Osteocyte (in vitro differentiated cells): Measurements from ENCODE around the gene MVK. TPM values are rescaled to one million over a fixed set of nuclear protein-coding genes. Genes with fewer than 3 reads are reported as not detected.

ENCODE experiments used
- DNase-seq: peaks from one replicate; pipeline ENCODE4 v3.0.0; 2021; ENCODE audit warnings: mixed read lengths; ENCODE audit not compliant: unreplicated experiment; ENCODE audit errors: extremely low spot score
- H3K27ac Mint-ChIP-seq: one replicate; pipeline ENCODE4 v1.8.0; 2021; ENCODE audit warnings: mild to moderate bottlenecking, mixed read lengths; ENCODE audit not compliant: unreplicated experiment
- H3K27me3 Mint-ChIP-seq: one replicate; pipeline ENCODE4 v1.8.0; 2021; ENCODE audit warnings: mixed read lengths; ENCODE audit not compliant: unreplicated experiment
- H3K36me3 Mint-ChIP-seq: one replicate; pipeline ENCODE4 v1.8.0; 2021; ENCODE audit warnings: mixed read lengths; ENCODE audit not compliant: unreplicated experiment
- H3K4me1 Mint-ChIP-seq: one replicate; pipeline ENCODE4 v1.8.0; 2021; ENCODE audit warnings: mixed read lengths; ENCODE audit not compliant: unreplicated experiment
- H3K4me3 Mint-ChIP-seq: one replicate; pipeline ENCODE4 v1.8.0; 2021; ENCODE audit warnings: mild to moderate bottlenecking, moderate library complexity, mixed read lengths; ENCODE audit not compliant: unreplicated experiment
- H3K9me3 Mint-ChIP-seq: one replicate; pipeline ENCODE4 v1.8.0; 2021; ENCODE audit warnings: mixed read lengths; ENCODE audit not compliant: unreplicated experiment
- total RNA-seq: library from RNA; stranded (reverse); gene quantifications from 2 replicates; pipeline ENCODE4 v1.2.1, GENCODE V29; 2021
- TF ChIP-seq, protein P1 (sequence below): fragments of 200-600 bp; sonication (generic); IDR thresholded peaks from 2 replicates; pipeline ENCODE4 v1.5.0; 2021; ENCODE audit warnings: antibody characterized with exemption, mild to moderate bottlenecking, moderate library complexity

The MVK gene
- total RNA-seq, 1 donor from 2014 or later, result 13.0 TPM

DNA sequence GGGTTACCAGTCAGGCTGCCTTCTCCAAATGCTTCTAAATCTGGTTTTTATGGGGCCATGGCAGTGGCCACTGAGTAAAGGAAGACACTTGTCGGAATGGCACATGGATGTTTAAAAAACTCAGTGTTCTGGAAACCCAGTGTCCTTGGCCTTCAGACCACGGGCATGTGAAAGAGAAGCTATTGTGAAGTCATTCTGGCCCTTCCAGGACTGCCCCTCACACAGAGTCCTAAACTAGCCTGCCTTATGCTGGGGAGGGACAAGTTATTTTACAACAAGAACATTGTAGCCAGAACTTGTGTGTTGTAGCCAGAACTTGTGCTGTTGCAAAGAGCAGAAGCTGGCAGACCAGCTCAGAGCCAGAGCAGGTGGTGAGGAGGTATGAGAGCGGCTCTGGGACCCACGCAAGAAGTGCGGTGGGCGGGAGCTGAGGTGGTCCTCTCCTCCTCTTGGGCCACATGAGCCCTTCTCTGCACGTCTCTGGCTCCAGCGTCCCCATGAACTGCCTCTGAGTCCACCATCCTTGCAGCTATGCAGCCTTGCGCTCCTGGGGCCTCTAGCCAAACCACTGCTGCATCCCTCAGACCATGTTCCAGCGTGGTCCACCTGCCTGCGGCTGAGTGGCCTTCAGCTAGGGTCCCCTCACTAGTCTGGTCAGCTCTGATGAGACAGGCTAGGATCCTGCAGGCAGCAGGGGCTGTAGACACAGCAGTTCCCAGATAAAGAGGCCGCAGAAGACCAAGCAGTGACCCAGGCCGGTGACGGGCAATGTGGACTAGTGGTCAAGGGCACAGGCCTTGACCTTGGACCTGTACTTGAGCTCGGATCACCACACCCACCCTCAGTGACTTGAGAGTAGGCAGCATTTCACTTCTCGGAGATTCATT lies 32.8 kb upstream of the MVK start:
- H3K36me3 Mint-ChIP-seq, result peaks cover 5% of the 10 kb centered on the region

DNA sequence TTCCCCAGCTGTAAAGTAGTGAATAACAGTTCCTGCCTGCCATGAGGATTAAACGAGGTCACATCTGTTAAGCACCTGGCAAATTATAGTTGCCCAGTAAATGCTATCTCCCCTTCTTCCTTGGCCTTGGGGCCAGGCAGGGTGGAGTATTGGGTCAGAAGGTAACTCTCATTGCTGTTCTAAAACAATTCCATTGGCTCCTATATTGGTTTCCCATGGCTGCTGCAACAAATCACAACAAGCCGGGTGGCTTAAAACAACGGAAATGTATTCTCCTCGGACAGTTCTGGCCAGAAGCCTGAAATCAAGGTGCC lies 32.2 kb upstream of the MVK start:
- H3K36me3 Mint-ChIP-seq, result peaks cover 3% of the 10 kb centered on the region
- DNase-seq, result no peak
- no peaks in the 10 kb centered on the region for H3K9me3 Mint-ChIP-seq
- TF ChIP-seq, protein P1, sequence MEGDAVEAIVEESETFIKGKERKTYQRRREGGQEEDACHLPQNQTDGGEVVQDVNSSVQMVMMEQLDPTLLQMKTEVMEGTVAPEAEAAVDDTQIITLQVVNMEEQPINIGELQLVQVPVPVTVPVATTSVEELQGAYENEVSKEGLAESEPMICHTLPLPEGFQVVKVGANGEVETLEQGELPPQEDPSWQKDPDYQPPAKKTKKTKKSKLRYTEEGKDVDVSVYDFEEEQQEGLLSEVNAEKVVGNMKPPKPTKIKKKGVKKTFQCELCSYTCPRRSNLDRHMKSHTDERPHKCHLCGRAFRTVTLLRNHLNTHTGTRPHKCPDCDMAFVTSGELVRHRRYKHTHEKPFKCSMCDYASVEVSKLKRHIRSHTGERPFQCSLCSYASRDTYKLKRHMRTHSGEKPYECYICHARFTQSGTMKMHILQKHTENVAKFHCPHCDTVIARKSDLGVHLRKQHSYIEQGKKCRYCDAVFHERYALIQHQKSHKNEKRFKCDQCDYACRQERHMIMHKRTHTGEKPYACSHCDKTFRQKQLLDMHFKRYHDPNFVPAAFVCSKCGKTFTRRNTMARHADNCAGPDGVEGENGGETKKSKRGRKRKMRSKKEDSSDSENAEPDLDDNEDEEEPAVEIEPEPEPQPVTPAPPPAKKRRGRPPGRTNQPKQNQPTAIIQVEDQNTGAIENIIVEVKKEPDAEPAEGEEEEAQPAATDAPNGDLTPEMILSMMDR, result no peak
- no peak overlapping the region for H3K4me3 Mint-ChIP-seq
- no peaks in the 10 kb centered on the region for H3K27me3 Mint-ChIP-seq
- H3K4me1 Mint-ChIP-seq, result peaks cover 40% of the 10 kb centered on the region
- no peak overlapping the region for H3K27ac Mint-ChIP-seq

More for the DNA sequence above, 32.8 kb upstream of the MVK start:
- DNase-seq, result no peak
- Mint-ChIP-seq H3K27ac (no peak overlapping the region), H3K27me3 (no peaks in the 10 kb centered on the region), H3K4me1 (peaks cover 37% of the 10 kb centered on the region), H3K9me3 (no peaks in the 10 kb centered on the region), H3K4me3 (no peak overlapping the region)
- TF ChIP-seq, protein P1, result no peak

DNA sequence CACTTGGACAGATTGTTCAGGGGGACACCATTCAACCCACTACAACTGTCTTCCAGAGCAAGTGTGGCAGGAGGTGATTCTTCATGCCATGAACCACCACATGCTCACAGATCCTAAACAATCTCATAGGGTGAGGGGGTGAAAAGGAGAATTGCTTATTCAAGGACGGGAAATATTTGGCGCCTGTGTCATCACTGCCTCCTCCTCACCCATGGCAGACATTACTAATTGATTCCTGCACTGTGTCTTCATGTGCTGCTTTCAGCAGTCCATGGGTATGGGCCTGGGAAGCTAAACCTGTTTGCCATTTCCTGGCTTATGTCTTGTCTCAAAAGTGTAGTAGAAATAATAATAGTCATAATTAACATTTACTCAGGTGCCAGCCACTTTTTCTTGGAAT lies 31.6 kb upstream of the MVK start:
- Mint-ChIP-seq H3K9me3 (no peaks in the 10 kb centered on the region), H3K36me3 (no peaks in the 10 kb centered on the region), H3K4me3 (no peak overlapping the region), H3K27me3 (no peaks in the 10 kb centered on the region), H3K27ac (no peak overlapping the region), H3K4me1 (peaks cover 40% of the 10 kb centered on the region)
- no peak for DNase-seq
- TF ChIP-seq, protein P1, result no peak

DNA sequence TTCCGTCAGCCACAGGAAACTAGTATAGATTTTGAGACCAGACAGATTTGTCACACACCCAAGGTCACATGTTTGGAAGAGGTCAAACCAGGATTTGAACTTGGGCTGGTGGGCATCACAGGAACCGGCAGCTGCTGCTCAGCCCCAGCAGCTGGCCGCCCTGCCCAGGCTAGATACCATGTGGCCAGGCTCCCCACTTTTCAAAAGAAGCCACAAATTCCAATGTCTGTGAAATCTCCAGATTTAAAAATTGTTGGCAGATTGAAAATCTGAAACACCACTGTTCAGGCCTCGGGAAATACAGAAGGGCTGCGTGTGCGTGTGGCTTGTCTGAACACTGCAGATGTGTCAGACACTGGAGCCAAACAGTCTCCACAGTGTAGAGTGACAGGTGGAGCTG lies 30.7 kb upstream of the MVK start:
- Mint-ChIP-seq H3K4me1 (peaks cover 40% of the 10 kb centered on the region), H3K9me3 (no peaks in the 10 kb centered on the region), H3K4me3 (no peak overlapping the region), H3K36me3 (no peaks in the 10 kb centered on the region), H3K27me3 (no peaks in the 10 kb centered on the region), H3K27ac (no peak overlapping the region)
- no peak for DNase-seq
- TF ChIP-seq, protein P1, result no peak

DNA sequence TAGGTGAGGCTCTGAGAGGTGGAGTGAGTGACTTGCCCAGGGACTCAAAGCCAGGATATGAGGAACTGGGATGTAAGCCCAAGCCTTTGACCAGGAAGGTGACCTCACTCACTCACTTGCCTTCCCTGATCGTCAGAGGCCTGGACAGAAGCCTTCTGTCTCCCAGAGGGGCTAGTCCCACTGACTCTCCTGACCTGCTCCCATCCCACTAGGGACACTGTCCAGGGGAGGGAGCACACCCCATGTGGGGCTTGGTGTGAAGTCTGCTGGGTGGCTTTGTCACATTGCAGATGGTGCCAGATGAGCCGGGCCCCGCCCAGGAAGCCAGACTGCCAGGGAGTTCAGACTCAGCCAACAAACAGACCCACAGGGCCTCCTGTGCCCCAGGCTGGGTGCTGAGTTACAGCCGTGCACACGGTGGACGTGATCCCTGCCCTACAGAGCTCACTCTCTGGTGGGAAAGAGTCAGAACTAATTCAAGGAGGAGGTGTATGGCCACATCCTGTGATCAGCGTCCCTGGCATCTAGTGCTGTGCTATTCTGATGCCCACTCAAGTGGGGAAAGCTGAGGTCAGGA lies 28.6 kb upstream of the MVK start:
- no peak for DNase-seq
- TF ChIP-seq, protein P1, result no peak
- Mint-ChIP-seq H3K36me3 (no peaks in the 10 kb centered on the region), H3K4me3 (no peak overlapping the region), H3K27me3 (peaks cover 10% of the 10 kb centered on the region), H3K27ac (no peak overlapping the region), H3K4me1 (peaks cover 22% of the 10 kb centered on the region), H3K9me3 (no peaks in the 10 kb centered on the region)
